DMS153 (cell line): ENCODE results near the gene SHROOM2.

Experiments
- DNase-seq: peaks from one replicate; lab custom pipeline; 2025; lab: John Stamatoyannopoulos, UW

Gene SHROOM2

DNA sequence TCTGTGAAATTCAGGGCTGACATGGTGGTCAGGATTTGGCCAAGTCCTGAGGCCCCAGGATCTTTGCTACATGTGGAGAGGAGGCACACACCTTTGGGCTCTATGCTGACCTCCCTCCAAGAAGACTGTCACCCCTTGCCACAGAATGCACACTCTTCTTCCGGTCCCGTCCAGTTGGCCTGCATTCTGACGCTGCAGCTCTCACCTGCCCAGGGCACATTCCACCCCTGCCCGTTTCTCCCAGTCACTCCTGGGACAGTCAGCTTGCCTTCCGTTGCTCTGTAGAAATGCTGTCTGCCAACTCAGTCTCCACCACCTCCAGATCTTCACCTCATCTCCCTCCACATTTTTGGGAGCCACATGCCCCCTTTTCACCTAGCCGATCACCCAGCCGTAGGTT, 76.7 kb downstream of the SHROOM2 start:
- no peak for DNase-seq

- DNase-seq = no peak
These were observed 77.8 kb downstream of the SHROOM2 start for GRCh38 chrX:9864011-9864410.

DNA sequence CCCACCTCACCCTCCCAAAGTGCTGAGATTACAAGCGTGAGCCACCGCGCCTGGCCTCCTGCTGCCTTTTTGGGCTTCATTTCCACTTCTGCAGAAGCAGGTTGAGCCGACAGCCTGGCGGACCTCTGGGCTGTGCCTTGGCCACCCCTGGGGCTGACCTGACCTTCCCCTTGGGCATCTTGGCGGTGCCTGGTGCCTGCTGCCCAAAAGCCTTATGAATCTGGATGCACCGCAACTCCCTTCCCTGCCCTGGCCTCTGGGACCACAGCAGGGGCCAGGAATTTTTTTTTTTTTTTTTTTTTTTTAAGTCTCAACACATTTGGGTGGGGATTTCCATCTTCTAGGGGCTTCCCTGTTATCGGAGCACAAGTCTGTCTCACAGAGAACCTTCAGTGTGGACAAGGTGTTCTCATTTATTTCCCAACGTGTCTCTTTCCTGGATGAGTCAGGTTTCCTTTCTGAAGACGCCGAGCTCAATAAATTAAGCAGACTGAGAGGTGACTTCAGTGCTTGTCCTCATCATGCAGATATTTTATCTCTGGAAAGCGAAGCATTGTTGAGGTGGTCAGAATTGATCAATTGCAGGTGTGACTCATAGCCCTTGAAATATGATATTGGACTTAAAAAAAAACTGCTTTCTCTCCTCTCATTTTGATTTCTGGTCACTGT, 79.7 kb downstream of the SHROOM2 start:
- DNase-seq = no peak

- DNase-seq = no peak
These were observed 80.4 kb downstream of the SHROOM2 start for GRCh38 chrX:9866633-9867032.

- no peak for DNase-seq
These were observed 81.0 kb downstream of the SHROOM2 start for GRCh38 chrX:9867226-9867625.

GRCh38 chrX:9867753-9868152, 81.5 kb downstream of the SHROOM2 start:
- no peak for DNase-seq

GRCh38 chrX:9871701-9872268, 85.6 kb downstream of the SHROOM2 start:
- no peak for DNase-seq

GRCh38 chrX:9873360-9873759, 87.1 kb downstream of the SHROOM2 start:
- DNase-seq = no peak

- DNase-seq = no peak
These were observed 87.7 kb downstream of the SHROOM2 start for GRCh38 chrX:9873952-9874351.

DNA sequence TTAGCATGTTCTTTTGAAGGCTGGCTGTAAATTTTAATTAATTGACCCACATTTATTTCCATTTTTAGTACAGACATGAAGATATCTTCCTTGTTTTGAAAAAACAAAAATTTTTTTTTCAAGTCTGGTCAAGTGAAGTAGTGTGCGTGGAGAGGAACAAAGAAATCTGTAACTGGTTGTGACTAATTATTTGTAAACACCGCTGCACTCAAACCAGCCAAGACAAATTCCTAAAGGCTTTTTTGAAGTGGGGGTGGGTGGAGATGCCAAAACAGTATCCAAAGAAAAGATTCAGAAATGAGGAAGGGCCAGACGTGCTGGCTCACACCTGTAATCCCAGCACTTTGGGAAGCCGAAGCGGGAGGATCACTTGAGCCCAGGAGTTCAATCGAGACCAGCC, 88.3 kb downstream of the SHROOM2 start:
- no peak for DNase-seq

DNA sequence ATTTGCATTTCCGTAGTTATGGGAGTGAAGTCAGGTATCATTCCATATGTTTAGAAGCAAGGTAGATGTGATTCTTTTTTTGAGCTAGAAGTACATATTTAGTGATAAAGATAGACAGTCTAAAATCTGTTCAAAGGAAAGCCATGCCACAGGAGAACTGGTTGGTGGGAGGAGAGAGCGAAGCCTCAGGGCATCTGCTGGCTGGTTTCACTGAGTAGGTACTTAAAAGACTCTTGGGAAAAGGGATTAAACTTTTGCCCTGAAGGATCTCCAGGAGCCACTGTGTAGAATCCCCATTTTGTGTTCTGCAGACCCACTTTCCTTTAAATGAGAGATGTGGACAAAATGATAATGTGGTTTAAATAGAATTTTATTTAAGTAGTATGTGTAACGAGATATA, 89.6 kb downstream of the SHROOM2 start:
- DNase-seq = no peak

GRCh38 chrX:9876201-9876600, 90.0 kb downstream of the SHROOM2 start:
- no peak for DNase-seq

DNA sequence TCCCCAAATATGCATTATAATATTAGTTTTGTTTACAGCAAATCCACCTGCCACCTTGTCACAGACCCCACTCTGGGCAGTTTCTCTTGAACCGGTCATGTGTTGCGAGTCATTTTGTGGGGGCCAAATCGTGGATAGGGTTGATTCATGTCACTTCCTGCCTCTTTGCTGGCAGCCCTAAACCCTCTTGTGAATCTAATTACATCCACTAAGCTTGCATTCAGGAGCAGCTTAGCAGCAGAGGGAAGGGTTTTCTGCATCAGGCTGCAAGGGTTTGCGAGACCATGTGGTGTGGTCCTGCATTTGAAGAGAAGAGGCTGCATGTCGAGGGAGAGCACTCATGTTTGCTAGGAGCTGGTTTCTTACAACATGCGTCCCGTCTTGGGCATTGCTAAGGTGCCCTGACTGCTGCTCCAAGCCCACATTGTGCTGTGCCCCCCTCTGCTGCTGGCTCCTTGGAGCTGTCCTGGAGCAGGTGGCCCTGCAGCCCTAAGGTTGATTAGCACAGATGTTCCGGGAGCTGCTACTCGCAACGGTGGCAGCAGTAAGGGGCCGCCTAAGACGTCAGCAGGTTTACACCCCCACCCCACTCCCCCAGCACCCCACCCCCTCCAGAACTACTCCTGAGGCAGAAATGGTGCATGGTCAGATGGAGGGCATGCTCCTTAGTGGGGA, 92.1 kb downstream of the SHROOM2 start:
- no peak for DNase-seq

- DNase-seq = no peak
These were observed 94.0 kb downstream of the SHROOM2 start for GRCh38 chrX:9880237-9880636.

- DNase-seq = no peak
These were observed 94.6 kb downstream of the SHROOM2 start for GRCh38 chrX:9880870-9881269.

DNA sequence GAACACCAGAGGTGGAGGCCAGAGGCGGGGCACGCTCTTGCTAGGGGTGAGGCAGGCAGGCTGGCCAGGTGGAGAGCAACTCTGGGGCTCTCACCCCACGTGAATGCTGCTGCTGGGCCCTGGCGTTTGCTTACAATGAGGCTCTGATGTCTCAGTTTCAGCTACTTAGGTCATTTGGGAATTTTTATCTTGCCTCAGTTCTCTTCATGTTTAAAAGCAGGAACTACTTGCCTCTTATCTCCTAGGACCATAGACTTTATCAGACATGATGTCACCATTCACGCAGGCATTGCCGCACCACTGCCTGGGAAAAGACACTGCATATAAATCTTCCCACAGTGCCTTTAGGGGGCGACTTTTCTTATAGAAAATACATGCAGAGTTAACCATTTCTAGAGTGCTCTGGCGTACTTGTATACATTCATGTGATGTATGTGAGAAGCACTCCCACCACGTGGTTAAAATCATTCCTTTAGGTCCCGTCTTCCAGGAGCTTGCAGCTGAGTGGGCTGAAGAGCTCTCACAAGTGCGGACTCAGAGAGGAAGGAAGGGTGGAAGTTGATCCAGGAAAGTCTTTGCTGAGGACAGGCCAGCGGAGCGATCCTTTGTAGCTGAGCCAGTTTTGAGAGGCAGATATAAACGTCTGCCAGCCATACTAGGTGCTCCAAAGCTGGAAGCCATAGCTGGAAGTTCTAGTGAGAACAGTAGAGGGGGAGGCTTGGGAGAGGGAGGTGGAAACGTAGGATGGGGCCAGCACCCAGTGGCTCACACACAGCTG, 96.6 kb downstream of the SHROOM2 start:
- DNase-seq = no peak

GRCh38 chrX:9884031-9884779, 98.0 kb downstream of the SHROOM2 start:
- no peak for DNase-seq

- no peak for DNase-seq
These were observed 98.9 kb downstream of the SHROOM2 start for GRCh38 chrX:9885150-9885549.

- no peak for DNase-seq
These were observed 101.5 kb downstream of the SHROOM2 start for GRCh38 chrX:9887659-9888297.

- no peak for DNase-seq
These were observed 102.8 kb downstream of the SHROOM2 start for GRCh38 chrX:9888953-9889470.

DNA sequence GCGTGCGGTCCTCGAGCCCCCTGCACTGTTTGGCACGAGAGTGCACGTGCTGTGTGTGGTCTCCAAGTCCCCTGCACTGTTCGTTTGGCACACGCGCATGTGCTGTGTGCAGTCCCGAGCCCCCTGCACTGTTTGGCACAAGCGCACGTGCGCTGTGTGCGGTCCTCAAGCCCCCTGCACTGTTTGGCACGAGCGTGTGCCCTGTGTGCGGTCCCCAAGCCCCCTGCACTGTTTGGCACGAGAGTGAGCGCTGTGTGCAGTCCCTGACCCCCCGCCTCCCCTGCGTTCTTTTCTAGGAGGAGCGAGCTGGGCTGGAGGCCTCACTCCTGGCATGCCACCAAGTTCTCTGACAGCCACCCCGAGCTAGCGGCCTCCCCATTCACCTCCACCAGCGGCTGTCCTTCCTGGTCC, 104.5 kb downstream of the SHROOM2 start:
- DNase-seq = no peak
